AG09309 (cell line): ENCODE results near the gene OLFML3.
A peak's percentile ranks its signal among the peaks of the same experiment; 100 is the strongest.

Experiments
- DNase-seq: peaks from one replicate; pipeline ENCODE4 v3.0.0-alpha.2; 2010; ENCODE audit warnings: low read depth
- H3K4me3 ChIP-seq: 2 replicates; pipeline ENCODE4 v1.5.1; 2011; ENCODE audit warnings: mild to moderate bottlenecking, low read depth, low read length, moderate library complexity; ENCODE audit not compliant: control insufficient read depth
- TF ChIP-seq, protein P1 (sequence below): IDR thresholded peaks from 2 replicates; pipeline ENCODE4 v1.5.1; 2011; ENCODE audit warnings: mild to moderate bottlenecking, low read depth, low read length, inconsistent platforms; ENCODE audit not compliant: insufficient read depth, control insufficient read depth; ENCODE audit errors: missing control alignments

OLFML3 gene, protein sequence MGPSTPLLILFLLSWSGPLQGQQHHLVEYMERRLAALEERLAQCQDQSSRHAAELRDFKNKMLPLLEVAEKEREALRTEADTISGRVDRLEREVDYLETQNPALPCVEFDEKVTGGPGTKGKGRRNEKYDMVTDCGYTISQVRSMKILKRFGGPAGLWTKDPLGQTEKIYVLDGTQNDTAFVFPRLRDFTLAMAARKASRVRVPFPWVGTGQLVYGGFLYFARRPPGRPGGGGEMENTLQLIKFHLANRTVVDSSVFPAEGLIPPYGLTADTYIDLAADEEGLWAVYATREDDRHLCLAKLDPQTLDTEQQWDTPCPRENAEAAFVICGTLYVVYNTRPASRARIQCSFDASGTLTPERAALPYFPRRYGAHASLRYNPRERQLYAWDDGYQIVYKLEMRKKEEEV

DNA sequence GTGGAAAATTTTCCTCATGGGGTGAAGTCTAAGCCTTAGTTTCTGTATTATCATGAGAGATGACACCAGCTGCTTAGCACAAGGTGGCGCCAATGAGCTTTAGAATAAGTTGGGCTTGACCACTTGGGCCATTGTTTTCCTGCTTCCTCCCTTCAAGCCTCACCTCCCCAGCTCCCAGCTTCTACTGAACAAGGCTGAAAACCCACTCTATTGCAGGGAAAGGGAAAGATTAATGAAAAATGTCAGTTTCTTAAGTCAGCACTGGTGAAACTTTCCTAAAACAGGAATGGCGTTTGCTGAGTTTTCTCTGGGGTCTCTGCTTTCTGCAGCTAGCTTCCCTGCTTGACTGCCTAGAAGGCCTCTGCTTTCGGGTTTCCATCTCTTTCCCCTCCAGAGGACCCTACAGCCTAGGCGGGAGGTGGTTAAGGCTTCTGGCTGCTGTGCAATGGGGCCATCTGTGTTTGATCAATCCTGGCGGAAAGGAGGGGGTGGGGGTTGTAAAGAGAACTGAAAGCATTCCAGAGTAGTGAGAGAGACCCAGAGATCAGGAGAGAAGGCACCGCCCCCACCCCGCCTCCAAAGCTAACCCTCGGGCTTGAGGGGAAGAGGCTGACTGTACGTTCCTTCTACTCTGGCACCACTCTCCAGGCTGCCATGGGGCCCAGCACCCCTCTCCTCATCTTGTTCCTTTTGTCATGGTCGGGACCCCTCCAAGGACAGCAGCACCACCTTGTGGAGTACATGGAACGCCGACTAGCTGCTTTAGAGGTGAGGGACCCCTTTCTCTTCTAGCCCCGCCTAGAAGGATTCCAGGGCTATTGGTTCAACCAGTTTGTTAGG, at the start of gene OLFML3:
Gene OLFML3 (plus strand): TSS at position 612 of the 840 bp plus-strand sequence. CDS start 43 bp downstream, at position 655.
- TF ChIP-seq, protein P1, sequence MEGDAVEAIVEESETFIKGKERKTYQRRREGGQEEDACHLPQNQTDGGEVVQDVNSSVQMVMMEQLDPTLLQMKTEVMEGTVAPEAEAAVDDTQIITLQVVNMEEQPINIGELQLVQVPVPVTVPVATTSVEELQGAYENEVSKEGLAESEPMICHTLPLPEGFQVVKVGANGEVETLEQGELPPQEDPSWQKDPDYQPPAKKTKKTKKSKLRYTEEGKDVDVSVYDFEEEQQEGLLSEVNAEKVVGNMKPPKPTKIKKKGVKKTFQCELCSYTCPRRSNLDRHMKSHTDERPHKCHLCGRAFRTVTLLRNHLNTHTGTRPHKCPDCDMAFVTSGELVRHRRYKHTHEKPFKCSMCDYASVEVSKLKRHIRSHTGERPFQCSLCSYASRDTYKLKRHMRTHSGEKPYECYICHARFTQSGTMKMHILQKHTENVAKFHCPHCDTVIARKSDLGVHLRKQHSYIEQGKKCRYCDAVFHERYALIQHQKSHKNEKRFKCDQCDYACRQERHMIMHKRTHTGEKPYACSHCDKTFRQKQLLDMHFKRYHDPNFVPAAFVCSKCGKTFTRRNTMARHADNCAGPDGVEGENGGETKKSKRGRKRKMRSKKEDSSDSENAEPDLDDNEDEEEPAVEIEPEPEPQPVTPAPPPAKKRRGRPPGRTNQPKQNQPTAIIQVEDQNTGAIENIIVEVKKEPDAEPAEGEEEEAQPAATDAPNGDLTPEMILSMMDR: peak; percentile 72
- DNase-seq: peak; percentile 91
- H3K4me3 ChIP-seq: peak within 1 kb of the TSS; percentile 43

DNA sequence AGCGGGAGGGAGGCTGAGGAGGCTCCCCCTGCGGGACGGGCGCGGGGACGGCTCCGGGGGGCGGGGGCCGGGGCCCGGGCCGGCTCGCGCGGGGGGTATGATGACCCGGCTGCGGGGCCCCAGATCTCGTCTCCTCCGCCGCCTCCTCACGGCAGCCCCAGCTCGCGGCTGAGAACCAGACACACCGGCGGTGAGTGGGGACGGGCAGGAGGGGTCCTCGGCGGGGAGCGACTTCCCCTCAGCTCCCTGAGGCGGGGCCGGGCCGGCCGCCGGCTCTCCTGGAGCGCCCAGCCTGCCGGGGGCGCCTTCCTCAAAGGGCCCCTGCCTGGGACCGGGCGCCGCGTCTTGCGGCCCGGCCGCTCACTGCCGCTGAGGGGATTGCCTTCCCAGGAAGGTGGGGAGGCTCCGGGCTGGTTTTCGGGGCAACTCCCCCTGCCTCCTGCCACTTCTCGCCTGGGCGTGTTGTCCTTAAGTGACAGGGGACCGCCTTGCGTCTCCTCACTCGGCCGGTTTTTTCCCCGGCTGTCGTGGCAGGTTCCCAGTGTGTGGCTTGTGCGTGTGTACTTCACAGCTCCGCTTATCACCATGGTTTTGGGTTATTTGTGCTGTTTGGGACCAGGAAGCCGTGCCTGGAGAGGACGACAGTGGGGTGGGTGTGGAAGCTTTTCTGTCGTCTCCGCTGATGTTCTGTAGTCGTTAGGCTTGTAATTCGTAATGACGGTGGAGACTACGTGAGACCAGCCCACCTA, 49.4 kb upstream of the OLFML3 start:
- peak overlapping the region; percentile 86 for H3K4me3 ChIP-seq
- DNase-seq: no peak

DNA sequence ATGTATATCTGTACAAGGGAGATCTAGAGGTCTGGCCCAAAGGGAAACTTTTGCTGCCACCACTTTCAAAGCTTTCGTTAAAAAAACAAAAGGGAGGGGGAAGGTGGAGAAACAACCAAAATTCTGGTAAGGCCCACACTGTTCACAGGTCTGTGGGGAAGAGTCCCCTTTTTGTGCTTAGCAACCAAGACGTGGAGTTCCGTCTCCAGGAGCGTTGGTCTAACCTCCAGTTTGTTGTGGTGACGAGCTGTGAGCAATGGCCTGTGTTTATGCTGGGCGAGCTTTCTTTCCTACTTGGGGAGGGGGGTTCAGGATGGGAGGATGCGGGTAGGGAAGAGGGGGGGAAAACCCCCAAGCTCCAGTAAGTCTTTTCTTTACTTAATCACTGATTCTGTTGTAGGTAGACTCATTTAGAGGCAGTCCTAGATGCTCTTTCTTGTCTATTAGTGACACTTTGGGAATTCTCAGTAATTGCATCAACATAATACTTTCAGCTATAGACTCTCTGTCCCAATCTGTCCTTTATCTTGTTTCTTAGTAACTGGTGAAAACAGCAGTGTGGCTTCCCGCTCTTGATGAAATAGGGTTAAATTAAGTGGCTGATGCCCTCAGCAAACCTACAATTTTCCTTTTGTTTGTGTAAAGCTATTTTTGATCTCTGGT, 48.6 kb upstream of the OLFML3 start:
- TF ChIP-seq, protein P1: no peak
- DNase-seq: no peak

More for the DNA sequence above, 49.4 kb upstream of the OLFML3 start:
- TF ChIP-seq, protein P1: peak; percentile 5

DNA sequence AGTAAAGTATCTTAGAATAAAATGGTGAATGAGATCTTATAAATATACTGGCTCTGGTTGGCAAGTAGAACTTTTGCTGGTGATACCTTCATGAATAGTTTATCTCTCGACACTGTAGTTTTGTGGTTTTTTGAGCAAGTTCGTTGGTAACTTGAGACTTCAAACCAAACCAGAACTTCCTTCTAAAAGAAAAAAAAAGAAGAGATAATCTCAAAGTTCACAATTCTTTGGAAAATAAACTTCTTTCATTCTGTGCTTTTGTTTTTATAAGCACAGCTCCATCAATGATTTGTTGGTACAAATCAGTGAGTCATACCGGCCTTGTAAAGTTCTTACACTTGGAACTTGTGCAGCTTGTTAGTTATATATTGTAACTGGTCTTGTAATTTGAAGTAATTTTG, 47.8 kb upstream of the OLFML3 start:
- peak; percentile 58 for DNase-seq
- H3K4me3 ChIP-seq: no peak overlapping the region
- TF ChIP-seq, protein P1: no peak

More for the DNA sequence above, 48.6 kb upstream of the OLFML3 start:
- H3K4me3 ChIP-seq: peak overlapping the region; percentile 86

DNA sequence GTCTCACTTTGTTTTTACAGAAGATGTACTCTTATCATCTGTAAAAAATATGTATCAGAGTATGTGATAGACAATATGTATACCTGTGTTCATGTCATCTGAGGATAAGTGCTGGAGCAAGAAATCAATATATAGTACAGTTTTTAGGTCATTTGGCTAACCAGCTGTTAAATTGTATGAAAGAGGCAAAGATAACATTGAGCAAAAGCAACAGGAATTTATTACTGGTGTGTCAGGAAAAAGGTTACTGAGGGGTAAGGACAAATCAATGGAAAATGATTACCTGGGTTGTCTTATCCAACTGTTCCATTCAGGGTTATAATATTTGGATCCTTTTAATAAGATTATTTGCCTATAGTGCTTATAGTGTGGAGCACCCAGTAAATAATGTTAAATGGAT, 45.3 kb upstream of the OLFML3 start:
- H3K4me3 ChIP-seq: no peak overlapping the region
- TF ChIP-seq, protein P1: no peak
- no peak for DNase-seq

DNA sequence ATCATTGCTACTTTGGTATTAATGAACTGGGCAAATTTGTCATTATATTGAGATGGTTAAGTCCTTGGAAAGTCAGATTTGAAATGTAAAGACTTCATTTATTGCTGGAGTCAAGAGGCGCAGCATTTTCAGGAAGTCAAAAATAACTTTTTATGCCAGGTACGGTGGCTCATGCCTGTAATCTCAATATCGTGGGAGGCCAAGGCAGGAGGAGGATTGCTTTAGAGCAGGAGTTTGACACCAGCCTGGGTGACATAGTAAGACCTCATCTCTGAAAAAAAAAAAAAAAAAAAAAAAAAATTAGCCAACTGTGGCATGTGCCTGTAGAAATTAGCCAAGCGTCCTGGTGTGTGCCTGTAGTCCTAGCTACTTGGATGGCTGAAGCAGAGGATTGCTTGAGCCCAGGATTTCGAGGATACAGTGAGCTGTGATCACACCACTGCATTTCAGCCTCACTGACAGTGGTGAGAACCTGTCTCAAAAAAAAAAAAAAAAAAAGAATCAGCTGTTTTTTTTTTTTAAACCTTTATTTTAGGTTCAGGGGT, 44.7 kb upstream of the OLFML3 start:
- TF ChIP-seq, protein P1: no peak

More for the DNA sequence above, 44.7 kb upstream of the OLFML3 start:
- no peak overlapping the region for H3K4me3 ChIP-seq
- no peak for DNase-seq
